Neural crest cell (in vitro differentiated cells): ENCODE measurements around the gene RAB6B. TPM values are rescaled to one million over a fixed set of nuclear protein-coding genes. Genes with fewer than 3 reads are reported as not detected.

Source experiments
- DNase-seq: peaks from one replicate; pipeline ENCODE4 v3.0.0; 2021; ENCODE audit warnings: low read depth, mixed read lengths, low spot score
- H3K27ac Mint-ChIP-seq: one replicate; pipeline ENCODE4 v1.8.0; 2021; ENCODE audit warnings: mild to moderate bottlenecking, mixed read lengths; ENCODE audit not compliant: unreplicated experiment
- H3K27me3 Mint-ChIP-seq: 2 replicates; pipeline ENCODE4 v1.8.0; 2021; ENCODE audit warnings: low read depth, mild to moderate bottlenecking, mixed read lengths
- H3K36me3 Mint-ChIP-seq: 2 replicates; pipeline ENCODE4 v1.8.0; 2021; ENCODE audit warnings: low read depth, mild to moderate bottlenecking, mixed read lengths
- H3K4me1 Mint-ChIP-seq: 2 replicates; pipeline ENCODE4 v1.8.0; 2021; ENCODE audit warnings: mixed read lengths
- H3K4me3 Mint-ChIP-seq: one replicate; pipeline ENCODE4 v1.8.0; 2021; ENCODE audit warnings: mild to moderate bottlenecking, mixed read lengths
- H3K9me3 Mint-ChIP-seq: 2 replicates; pipeline ENCODE4 v1.8.0; 2021; ENCODE audit warnings: mixed read lengths
- total RNA-seq: library from RNA; stranded (reverse); gene quantifications from 2 replicates; pipeline ENCODE4 v1.2.1, GENCODE V29; 2021
- TF ChIP-seq, protein P1 (sequence below): fragments of 200-600 bp; sonication (generic); conservative IDR thresholded peaks from 2 replicates; pipeline ENCODE4 v1.5.0; 2021; ENCODE audit warnings: antibody characterized with exemption, mild to moderate bottlenecking

RAB6B gene
- total RNA-seq, 1 donor from 2014 or later: 15.5 TPM

GRCh38 chr3:133777807-133778568 lies 117.7 kb downstream of the RAB6B start:
- TF ChIP-seq, protein P1, sequence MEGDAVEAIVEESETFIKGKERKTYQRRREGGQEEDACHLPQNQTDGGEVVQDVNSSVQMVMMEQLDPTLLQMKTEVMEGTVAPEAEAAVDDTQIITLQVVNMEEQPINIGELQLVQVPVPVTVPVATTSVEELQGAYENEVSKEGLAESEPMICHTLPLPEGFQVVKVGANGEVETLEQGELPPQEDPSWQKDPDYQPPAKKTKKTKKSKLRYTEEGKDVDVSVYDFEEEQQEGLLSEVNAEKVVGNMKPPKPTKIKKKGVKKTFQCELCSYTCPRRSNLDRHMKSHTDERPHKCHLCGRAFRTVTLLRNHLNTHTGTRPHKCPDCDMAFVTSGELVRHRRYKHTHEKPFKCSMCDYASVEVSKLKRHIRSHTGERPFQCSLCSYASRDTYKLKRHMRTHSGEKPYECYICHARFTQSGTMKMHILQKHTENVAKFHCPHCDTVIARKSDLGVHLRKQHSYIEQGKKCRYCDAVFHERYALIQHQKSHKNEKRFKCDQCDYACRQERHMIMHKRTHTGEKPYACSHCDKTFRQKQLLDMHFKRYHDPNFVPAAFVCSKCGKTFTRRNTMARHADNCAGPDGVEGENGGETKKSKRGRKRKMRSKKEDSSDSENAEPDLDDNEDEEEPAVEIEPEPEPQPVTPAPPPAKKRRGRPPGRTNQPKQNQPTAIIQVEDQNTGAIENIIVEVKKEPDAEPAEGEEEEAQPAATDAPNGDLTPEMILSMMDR: no peak
- Mint-ChIP-seq H3K36me3 (peaks cover 3% of the 10 kb centered on the region), H3K27ac (no peak overlapping the region)

DNA sequence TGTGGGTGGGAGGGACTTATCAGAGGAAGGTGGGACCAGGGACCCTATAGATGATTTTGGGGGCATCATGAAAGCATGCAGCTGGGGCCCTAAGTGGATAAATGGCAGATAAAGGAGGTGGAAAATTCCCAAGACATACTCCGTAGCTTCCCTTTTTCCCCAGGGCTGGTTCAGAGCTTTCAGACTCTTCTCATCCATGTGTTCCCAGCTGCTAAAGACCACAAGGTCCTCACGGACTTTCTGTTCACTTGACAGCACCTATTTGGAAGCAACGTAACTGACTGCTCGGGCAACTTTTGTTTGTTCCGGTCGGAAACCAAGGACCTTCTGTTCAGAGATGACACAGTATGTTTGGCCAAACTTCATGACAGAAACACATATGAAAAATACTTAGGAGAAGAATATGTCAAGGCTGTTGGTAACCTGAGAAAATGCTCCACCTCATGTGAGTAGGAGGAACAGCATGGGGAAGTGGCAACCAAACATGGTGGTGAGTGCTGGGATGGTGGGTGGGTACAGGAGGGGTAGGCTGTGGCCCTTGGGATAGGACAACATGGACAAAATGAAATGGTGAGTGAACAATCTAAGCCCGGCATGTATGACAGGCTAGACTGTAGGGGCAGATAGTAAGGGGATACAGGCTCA lies 118.8 kb downstream of the RAB6B start:
- H3K27ac Mint-ChIP-seq: no peak overlapping the region
- TF ChIP-seq, protein P1: no peak
- no peak for DNase-seq
- H3K27me3 Mint-ChIP-seq: peaks cover 10% of the 10 kb centered on the region
- no peak overlapping the region for H3K4me3 Mint-ChIP-seq
- H3K4me1 Mint-ChIP-seq: no peaks in the 10 kb centered on the region
- H3K9me3 Mint-ChIP-seq: peaks cover 3% of the 10 kb centered on the region
- H3K36me3 Mint-ChIP-seq: no peaks in the 10 kb centered on the region

More at GRCh38 chr3:133777807-133778568, 117.7 kb downstream of the RAB6B start:
- peaks cover 10% of the 10 kb centered on the region for H3K27me3 Mint-ChIP-seq
- H3K9me3 Mint-ChIP-seq: peaks cover 3% of the 10 kb centered on the region
- DNase-seq: no peak
- H3K4me1 Mint-ChIP-seq: no peaks in the 10 kb centered on the region
- H3K4me3 Mint-ChIP-seq: no peak overlapping the region

DNA sequence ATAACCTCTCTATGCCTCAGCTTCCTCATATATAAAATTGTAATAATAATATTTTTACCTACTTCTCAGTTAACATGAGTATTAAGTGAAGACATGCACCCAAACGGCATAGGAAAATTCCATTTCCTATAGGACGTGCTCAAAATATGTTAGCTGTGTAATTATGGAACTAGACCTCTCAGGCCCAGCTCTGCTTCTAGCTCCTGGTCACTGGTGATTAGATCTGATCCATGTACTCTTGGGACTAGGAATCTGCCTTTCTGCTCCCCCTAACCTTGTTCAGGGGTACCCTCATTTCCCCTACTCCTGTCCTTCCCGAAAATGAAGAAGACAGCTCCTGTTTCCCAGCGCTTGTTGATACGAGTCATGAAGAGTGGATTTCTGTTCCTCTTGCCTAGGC lies 119.8 kb downstream of the RAB6B start:
- DNase-seq: no peak
- Mint-ChIP-seq H3K4me1 (no peaks in the 10 kb centered on the region), H3K4me3 (no peak overlapping the region), H3K27me3 (peaks cover 10% of the 10 kb centered on the region), H3K36me3 (no peaks in the 10 kb centered on the region), H3K27ac (peak overlapping the region; percentile 39), H3K9me3 (peaks cover 3% of the 10 kb centered on the region)
- TF ChIP-seq, protein P1: no peak

DNA sequence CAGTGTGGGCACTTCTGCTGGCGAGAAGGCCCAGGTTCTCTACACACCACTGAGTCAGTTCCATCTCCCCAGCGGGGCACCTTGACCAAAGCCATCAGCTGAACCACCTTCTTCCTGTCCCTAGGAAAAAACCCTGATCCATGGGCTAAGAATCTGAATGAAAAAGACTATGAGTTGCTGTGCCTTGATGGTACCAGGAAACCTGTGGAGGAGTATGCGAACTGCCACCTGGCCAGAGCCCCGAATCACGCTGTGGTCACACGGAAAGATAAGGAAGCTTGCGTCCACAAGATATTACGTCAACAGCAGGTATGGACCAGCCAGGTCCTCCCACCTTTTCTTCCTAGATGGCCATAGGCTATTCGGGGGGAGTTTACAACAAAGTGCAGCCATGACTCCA lies 120.4 kb downstream of the RAB6B start:
- Mint-ChIP-seq H3K27me3 (peaks cover 10% of the 10 kb centered on the region), H3K4me1 (no peaks in the 10 kb centered on the region), H3K27ac (no peak overlapping the region), H3K9me3 (peaks cover 3% of the 10 kb centered on the region), H3K36me3 (no peaks in the 10 kb centered on the region), H3K4me3 (no peak overlapping the region)
- TF ChIP-seq, protein P1: no peak
- no peak for DNase-seq

Other genes starting within 250 kb of the RAB6B start
- gene TOPBP1, start 233.9 kb downstream of the RAB6B start, total RNA-seq: 56.0 and 58.8 TPM in 2 replicates
- gene TF, start 149.5 kb downstream of the RAB6B start, total RNA-seq: 0.98 and 1.6 TPM in 2 replicates
- 59.8 and 61.5 TPM in 2 replicates for gene SRPRB, start 90.1 kb downstream of the RAB6B start, total RNA-seq
- gene SLCO2A1, start 134.0 kb upstream of the RAB6B start, total RNA-seq: 0.07 and 0.33 TPM in 2 replicates